H1 (cell line): ENCODE measurements around the gene SELENOF. TPM values are rescaled to one million over a fixed set of nuclear protein-coding genes. Genes with fewer than 3 reads are reported as not detected.

Experiments used
- CTCF ChIA-PET: fragments of 300-600 bp; sonication (Branson Sonifier 250); formaldehyde crosslinking; loops from one replicate; lab custom pipeline; 2021; ENCODE audit not compliant: partially characterized antibody; lab: Charles Lee
- POLR2A ChIA-PET: fragments of 300-600 bp; sonication (Branson Sonifier 250); formaldehyde crosslinking; loops from one replicate; lab custom pipeline; 2021; ENCODE audit warnings: inconsistent platforms; ENCODE audit not compliant: partially characterized antibody; lab: Charles Lee
- DNase-seq, 2 experiments: peaks; one replicate each; pipeline versions ENCODE4 v3.0.0 to v3.0.0-alpha.2; 2010 to 2022; ENCODE audit warnings: low spot score in 2 of 2, low read depth in 1 of 2, mixed read lengths in 1 of 2
- FAIRE-seq: peaks from 2 replicates; lab custom pipeline; 2011; peaks lifted over from hg19 to GRCh38; lab: Jason Lieb, UNC
- H2AFZ ChIP-seq: 2 replicates; pipeline ENCODE4 v1.8.1; 2012; ENCODE audit warnings: low read length, inconsistent platforms
- H2AK5ac ChIP-seq: 2 replicates; pipeline ENCODE4 v1.6.1; 2013; ENCODE audit warnings: low read depth, low read length
- H2BK120ac ChIP-seq: replicated peaks from 2 replicates; pipeline ENCODE3; 2013; ENCODE audit warnings: low read depth, low read length, inconsistent platforms
- H2BK12ac ChIP-seq: 2 replicates; pipeline ENCODE4 v1.6.1; 2013; ENCODE audit warnings: low read depth, low read length
- H2BK15ac ChIP-seq: 2 replicates; pipeline ENCODE4 v1.6.1; 2013; ENCODE audit warnings: low read length
- H2BK20ac ChIP-seq: 2 replicates; pipeline ENCODE4 v1.6.1; 2013; ENCODE audit warnings: low read length
- H2BK5ac ChIP-seq: 2 replicates; pipeline ENCODE4 v1.6.1; 2013; ENCODE audit warnings: low read depth, low read length
- H3K14ac ChIP-seq: 2 replicates; pipeline ENCODE4 v1.6.1; 2013; ENCODE audit warnings: inconsistent platforms; ENCODE audit not compliant: insufficient read length
- H3K18ac ChIP-seq: 2 replicates; pipeline ENCODE4 v1.6.1; 2013; ENCODE audit warnings: low read length; ENCODE audit errors: extremely low read depth
- H3K23ac ChIP-seq: 2 replicates; pipeline ENCODE4 v1.6.1; 2013; ENCODE audit warnings: inconsistent platforms; ENCODE audit not compliant: insufficient read length
- H3K23me2 ChIP-seq: 2 replicates; pipeline ENCODE4 v1.6.1; 2013; ENCODE audit warnings: low read depth, low read length
- H3K27ac ChIP-seq: 2 replicates; pipeline ENCODE4 v1.6.1; 2011; ENCODE audit warnings: low read depth, low read length, inconsistent platforms
- H3K27me3 ChIP-seq, 4 experiments: replicated peaks in 1 of 4; 1 replicate in 1 of 4; 2 replicates in 3 of 4; pipeline versions ENCODE4 v1.6.1 to v1.8.1; 2011 to 2013; ENCODE audit warnings: low read length in 3 of 4, mild to moderate bottlenecking in 3 of 4, inconsistent platforms in 2 of 4, mixed read lengths in 2 of 4, moderate library complexity in 1 of 4; ENCODE audit not compliant: control insufficient read depth in 3 of 4, insufficient read depth in 3 of 4; ENCODE audit errors: extremely low read depth in 1 of 4
- H3K36me3 ChIP-seq, 4 experiments: 2 replicates each; pipeline versions ENCODE4 v1.6.1 to v1.8.1; 2011 to 2013; ENCODE audit warnings: mild to moderate bottlenecking in 4 of 4, low read length in 3 of 4, moderate library complexity in 2 of 4, control low read depth in 1 of 4, inconsistent platforms in 1 of 4; ENCODE audit not compliant: insufficient read depth in 4 of 4, control insufficient read depth in 2 of 4
- H3K4ac ChIP-seq: replicated peaks from 2 replicates; pipeline ENCODE3; 2013; ENCODE audit warnings: low read length, low read depth, mixed read lengths, inconsistent platforms; ENCODE audit not compliant: insufficient read length
- H3K4me1 ChIP-seq, 4 experiments: replicated peaks in 1 of 4; 1 replicate in 1 of 4; 2 replicates in 3 of 4; pipeline versions ENCODE4 v1.6.1 to v1.8.1; 2011 to 2013; ENCODE audit warnings: low read length in 3 of 4, inconsistent platforms in 2 of 4, mixed read lengths in 1 of 4; ENCODE audit not compliant: insufficient read depth in 4 of 4, control insufficient read depth in 3 of 4
- H3K4me2 ChIP-seq, 2 experiments: 2 replicates each; pipeline versions ENCODE4 v1.6.1 to v1.8.1; 2011 to 2013; ENCODE audit warnings: low read depth in 2 of 2, low read length in 2 of 2, control low read depth in 1 of 2, inconsistent platforms in 1 of 2, mild to moderate bottlenecking in 1 of 2; ENCODE audit not compliant: insufficient read depth in 1 of 2
- H3K4me3 ChIP-seq, 4 experiments: fragments of 200-600, 300-600 bp in 1 of 4; sonication (generic), shearing (Covaris generic), sonication (Bioruptor Twin) in 1 of 4; 2 replicates each; pipeline versions ENCODE4 v1.5.1 to v1.8.1; 2011 to 2016; ENCODE audit warnings: low read length in 4 of 4, low read depth in 3 of 4, control low read depth in 2 of 4, inconsistent platforms in 2 of 4, mild to moderate bottlenecking in 2 of 4, mixed read lengths in 1 of 4, moderate library complexity in 1 of 4; ENCODE audit not compliant: insufficient read depth in 2 of 4; ENCODE audit errors: extremely low read depth in 1 of 4
- H3K56ac ChIP-seq: replicated peaks from 2 replicates; pipeline ENCODE3; 2013; ENCODE audit warnings: low read depth, mild to moderate bottlenecking, mixed read lengths, low read length, inconsistent platforms; ENCODE audit not compliant: insufficient read length
- H3K79me1 ChIP-seq: 2 replicates; pipeline ENCODE4 v1.6.1; 2013; ENCODE audit warnings: low read depth, low read length, control low read depth
- H3K79me2 ChIP-seq, 2 experiments: 2 replicates each; pipeline versions ENCODE4 v1.6.1 to v1.8.1; 2012 to 2013; ENCODE audit warnings: low read length in 2 of 2, mild to moderate bottlenecking in 2 of 2, inconsistent platforms in 1 of 2; ENCODE audit not compliant: insufficient read depth in 2 of 2, control insufficient read depth in 1 of 2
- H3K9ac ChIP-seq, 4 experiments: replicated peaks in 1 of 4; 1 replicate in 1 of 4; 2 replicates in 3 of 4; pipeline versions ENCODE4 v1.6.1 to v1.8.1; 2011 to 2013; ENCODE audit warnings: low read depth in 3 of 4, low read length in 3 of 4, control low read depth in 2 of 4, mild to moderate bottlenecking in 2 of 4, moderate library complexity in 2 of 4, inconsistent platforms in 1 of 4; ENCODE audit errors: extremely low read depth in 1 of 4
- H3K9me3 ChIP-seq, 2 experiments: 2 replicates each; pipeline versions ENCODE4 v1.6.1 to v1.8.1; 2012 to 2013; ENCODE audit warnings: mild to moderate bottlenecking in 2 of 2, moderate library complexity in 2 of 2, control low read depth in 1 of 2, inconsistent platforms in 1 of 2, low read depth in 1 of 2, low read length in 1 of 2, mixed read lengths in 1 of 2; ENCODE audit not compliant: insufficient read depth in 2 of 2
- H4K20me1 ChIP-seq, 2 experiments: replicated peaks in 1 of 2; 2 replicates each; pipeline versions ENCODE3 to v1.8.1; 2011 to 2013; ENCODE audit warnings: inconsistent platforms in 2 of 2, low read length in 2 of 2, mild to moderate bottlenecking in 1 of 2; ENCODE audit not compliant: insufficient read depth in 2 of 2, control insufficient read depth in 1 of 2
- H4K5ac ChIP-seq: 2 replicates; pipeline ENCODE4 v1.6.1; 2013; ENCODE audit warnings: low read length, low read depth, mixed read lengths, inconsistent platforms; ENCODE audit not compliant: insufficient read length
- H4K8ac ChIP-seq: 2 replicates; pipeline ENCODE4 v1.8.0; 2013; ENCODE audit warnings: mild to moderate bottlenecking, moderate library complexity, low read length, inconsistent platforms; ENCODE audit not compliant: insufficient read depth; ENCODE audit errors: extremely low read depth
- H4K91ac ChIP-seq: replicated peaks from 2 replicates; pipeline ENCODE3; 2013; ENCODE audit warnings: low read length, mixed read lengths, inconsistent platforms; ENCODE audit not compliant: insufficient read length
- CHD1 ChIP-seq: IDR thresholded peaks from 2 replicates; pipeline ENCODE4 v1.6.1; 2012; ENCODE audit warnings: low read depth, low read length, improper control_type of control experiment
- GTF2F1 ChIP-seq: IDR thresholded peaks from 2 replicates; pipeline ENCODE4 v1.6.1; 2012; ENCODE audit warnings: low read depth, low read length, improper control_type of control experiment, borderline replicate concordance
- HDAC2 ChIP-seq, 2 experiments: fragments of 300-600 bp in 1 of 2; sonication (generic) in 1 of 2; IDR thresholded peaks; 2 replicates each; pipeline ENCODE4 v1.6.1; 2011 to 2012; ENCODE audit warnings: low read depth in 2 of 2, low read length in 2 of 2, mild to moderate bottlenecking in 2 of 2, moderate library complexity in 2 of 2, borderline replicate concordance in 1 of 2, inconsistent platforms in 1 of 2
- PHF8 ChIP-seq: fragments of 200-600 bp; sonication (generic); conservative IDR thresholded peaks from 2 replicates; pipeline ENCODE4 v1.7.1; 2012; ENCODE audit warnings: low read depth, mild to moderate bottlenecking, inconsistent platforms, low read length, moderate library complexity
- RBBP5 ChIP-seq: IDR thresholded peaks from 2 replicates; pipeline ENCODE4 v1.7.1; 2012; ENCODE audit warnings: low read depth, mild to moderate bottlenecking, inconsistent platforms, low read length, moderate library complexity, borderline replicate concordance
- SP1 ChIP-seq: IDR thresholded peaks from 2 replicates; pipeline ENCODE4 v1.6.1; 2011; ENCODE audit warnings: low read depth, low read length
- YY1 ChIP-seq: IDR thresholded peaks from 2 replicates; pipeline ENCODE4 v1.6.1; 2011; ENCODE audit warnings: low read depth, mild to moderate bottlenecking, low read length
- WGBS, 2 experiments: shearing (Covaris generic) in 1 of 2; methylation state at CpG; one replicate each; pipeline versions ENCODE4 v1.1.6 to v1.1.7; 2013 to 2015; ENCODE audit warnings: low lambda C conversion rate in 2 of 2, mixed read lengths in 2 of 2, inconsistent platforms in 1 of 2, low coverage in 1 of 2, missing lambda C conversion rate in 1 of 2; ENCODE audit not compliant: insufficient replicate concordance in 2 of 2, insufficient coverage in 1 of 2, insufficient read length in 1 of 2; ENCODE audit errors: extremely low coverage in 1 of 2, missing lambda C conversion rate in 1 of 2; 5-methylcytosine and 5-hydroxymethylcytosine counted together
- polyA plus RNA-seq, 7 experiments: library from polyadenylated mRNA; depleted of rRNA in 3 of 7; stranded (reverse) in 5 of 7; unstranded in 2 of 7; fragments of >200 nt in 5 of 7; fragments of 200-250 nt in 2 of 7; gene quantifications; 1 replicate in 5 of 7; 2 replicates in 1 of 7; 4 replicates in 1 of 7; pipeline versions ENCODE4 v1.2.1 to v1.2.3, GENCODE V29; 2011 to 2013; ENCODE audit warnings: missing spikeins in 2 of 7, mixed read lengths in 2 of 7
- total RNA-seq: library from RNA; stranded (reverse); fragmentation: NEBNext Ultra II Directional; extraction: Animal tissue kit (Norgen Biotek cat#: 25700); gene quantifications from 2 replicates; pipeline ENCODE4 v1.2.1, GENCODE V29; 2021

SELENOF gene
- total and polyA plus RNA-seq, 2 of the 8 experiments (the other 6 are each of a cell fraction or from before 2014, with no cell fraction given): 70.7 to 163 TPM

DNA sequence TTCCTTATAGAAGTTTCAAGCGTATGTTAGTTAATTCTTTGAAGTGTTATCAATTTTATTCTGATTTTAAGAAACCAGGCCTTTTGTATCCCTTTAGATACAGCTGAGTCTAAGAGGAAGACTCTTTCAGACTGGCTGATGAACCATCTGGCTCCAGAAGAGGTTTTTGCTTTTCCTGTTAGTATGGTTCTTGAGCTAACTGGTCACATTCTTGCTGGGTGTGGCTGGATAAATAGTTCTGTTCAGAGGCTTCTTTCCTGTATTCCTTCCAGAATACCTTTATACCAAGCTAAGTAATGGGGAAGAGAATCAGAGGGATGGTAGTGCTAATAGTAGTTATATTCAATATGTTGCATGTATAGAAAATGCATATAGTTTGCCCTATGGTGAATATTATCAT is 13.0 kb upstream of the SELENOF start:
- Histone ChIP-seq H3K23me2 (no peaks in the 10 kb centered on the region), H3K27ac (no peak overlapping the region), H2BK20ac (no peak overlapping the region), H3K36me3 (peaks cover 0 to 6% (median 2%) of the 10 kb centered on the region in 4 experiments; a peak in 2 of 8 replicates), H2BK15ac (no peak overlapping the region), H3K56ac (no peak overlapping the region), H3K14ac (no peak overlapping the region), H4K5ac (no peak overlapping the region), H3K9me3 (peaks cover 16 to 21% of the 10 kb centered on the region in 2 experiments), H2AFZ (no peak overlapping the region), H2BK5ac (no peak overlapping the region), H2BK120ac (no peak overlapping the region), H2AK5ac (no peak overlapping the region), H3K9ac (no peak overlapping the region), H3K4ac (no peak overlapping the region), H4K8ac (no peak overlapping the region), H3K18ac (no peak overlapping the region), H4K91ac (no peak overlapping the region), H3K4me1 (no peaks in the 10 kb centered on the region; a peak in 3 of 7 replicates), H3K79me2 (peaks cover 3 to 99% of the 10 kb centered on the region in 2 experiments), H3K4me3 (no peak overlapping the region), H4K20me1 (no peaks in the 10 kb centered on the region), H3K23ac (no peak overlapping the region), H3K4me2 (no peak overlapping the region), H3K27me3 (no peaks in the 10 kb centered on the region), H2BK12ac (no peak overlapping the region), H3K79me1 (peaks cover 2% of the 10 kb centered on the region; the same call in 1 of the 2 replicates)
- 95% methylated on average over 1 of the region's 1 CpG; no CpG with 5 or more reads in 1 of the 2 experiments for WGBS, 2 experiments
- DNase-seq (no peak), FAIRE-seq (no peak)
- TF ChIP-seq HDAC2 (IDR thresholded peaks at IDR 0.05; ENCODE audit: borderline replicate concordance in 1 of 2, low read depth in 2 of 2, low read length in 2 of 2) (no peak), GTF2F1 (no peak), CHD1 (no peak), SP1 (no peak), YY1 (no peak), RBBP5 (no peak), PHF8 (no peak)
- ChIA-PET CTCF (interaction anchor here (0.9 kb wide), 1 partner anchor 152 kb away, joined by 3 read pairs; no protein-coding TSS in a partner anchor), POLR2A (interaction anchor here (1.7 kb wide), 1 partner anchor 11 kb away, joined by 4 read pairs; no protein-coding TSS in a partner anchor)
